ENCODE measurements around the gene CAPN6.

The CAPN6 gene

GRCh38 chrX:111200327-111200726 lies 70.0 kb downstream of the CAPN6 start:
- no peak for DNase-seq (ENCODE audit: low spot score)

- DNase-seq (ENCODE audit: low spot score), result no peak
Measured at GRCh38 chrX:111199505-111199904, 70.8 kb downstream of the CAPN6 start.
